ENCODE results near the gene EZH2. TPM values are rescaled to one million over a fixed set of nuclear protein-coding genes. Genes with fewer than 3 reads are reported as not detected.
A peak's percentile ranks its signal among the peaks of the same experiment; 100 is the strongest.

EZH2 gene
- total RNA-seq, 1 donor from 2014 or later: 105 TPM

DNA sequence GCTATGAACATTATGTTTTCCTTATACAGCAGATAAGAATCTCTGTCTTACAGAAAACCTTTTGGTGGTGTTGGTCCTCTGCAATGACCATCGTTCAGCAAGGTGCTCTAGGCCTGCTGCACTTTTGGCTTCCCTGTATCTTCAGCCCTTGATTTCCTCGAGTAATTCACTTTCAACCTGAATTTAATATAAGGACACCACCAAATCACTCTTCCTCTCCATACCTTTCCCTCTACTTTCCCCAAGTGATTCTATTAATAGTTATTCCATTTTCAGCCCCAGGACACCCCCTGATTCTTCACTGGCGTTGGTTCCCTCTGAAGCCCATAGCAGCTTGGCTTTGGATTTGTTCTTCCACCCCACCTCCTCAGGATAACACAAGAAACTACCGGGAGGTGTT, 72.2 kb downstream of the EZH2 start:
- H3K36me3 Mint-ChIP-seq (ENCODE audit: low read depth): peaks cover 19% of the 10 kb centered on the region
- no peak overlapping the region for H3K4me3 Mint-ChIP-seq
- H3K27me3 Mint-ChIP-seq (ENCODE audit: low read depth): no peaks in the 10 kb centered on the region
- peaks cover 15% of the 10 kb centered on the region for H3K4me1 Mint-ChIP-seq
- no peak for DNase-seq (ENCODE audit: low read depth, low spot score)
- H3K9me3 Mint-ChIP-seq: no peaks in the 10 kb centered on the region
- TF ChIP-seq, protein P1, sequence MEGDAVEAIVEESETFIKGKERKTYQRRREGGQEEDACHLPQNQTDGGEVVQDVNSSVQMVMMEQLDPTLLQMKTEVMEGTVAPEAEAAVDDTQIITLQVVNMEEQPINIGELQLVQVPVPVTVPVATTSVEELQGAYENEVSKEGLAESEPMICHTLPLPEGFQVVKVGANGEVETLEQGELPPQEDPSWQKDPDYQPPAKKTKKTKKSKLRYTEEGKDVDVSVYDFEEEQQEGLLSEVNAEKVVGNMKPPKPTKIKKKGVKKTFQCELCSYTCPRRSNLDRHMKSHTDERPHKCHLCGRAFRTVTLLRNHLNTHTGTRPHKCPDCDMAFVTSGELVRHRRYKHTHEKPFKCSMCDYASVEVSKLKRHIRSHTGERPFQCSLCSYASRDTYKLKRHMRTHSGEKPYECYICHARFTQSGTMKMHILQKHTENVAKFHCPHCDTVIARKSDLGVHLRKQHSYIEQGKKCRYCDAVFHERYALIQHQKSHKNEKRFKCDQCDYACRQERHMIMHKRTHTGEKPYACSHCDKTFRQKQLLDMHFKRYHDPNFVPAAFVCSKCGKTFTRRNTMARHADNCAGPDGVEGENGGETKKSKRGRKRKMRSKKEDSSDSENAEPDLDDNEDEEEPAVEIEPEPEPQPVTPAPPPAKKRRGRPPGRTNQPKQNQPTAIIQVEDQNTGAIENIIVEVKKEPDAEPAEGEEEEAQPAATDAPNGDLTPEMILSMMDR (conservative IDR thresholded peaks at IDR 0.05): no peak
- H3K27ac Mint-ChIP-seq (ENCODE audit: unreplicated experiment): no peak overlapping the region

DNA sequence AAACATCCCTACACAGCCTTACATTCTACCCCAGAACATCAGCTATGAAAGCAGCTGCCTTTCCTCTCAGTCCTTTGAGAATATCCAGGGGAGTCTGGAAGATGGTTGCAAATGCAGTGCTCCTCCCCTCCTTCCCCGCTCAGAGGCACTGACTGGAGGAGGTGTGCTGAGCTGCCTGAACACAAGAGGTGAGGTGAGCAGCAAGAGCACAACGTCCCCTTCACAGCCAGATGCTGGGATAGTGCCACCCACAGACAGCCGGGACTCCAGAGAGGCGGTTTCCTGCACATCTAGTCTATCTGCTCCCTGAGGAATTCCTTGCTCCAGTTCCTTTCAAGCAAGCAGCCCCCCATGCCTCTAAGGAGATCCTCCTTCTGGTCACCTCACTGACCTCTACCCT, 74.2 kb downstream of the EZH2 start:
- TF ChIP-seq, protein P1 (conservative IDR thresholded peaks at IDR 0.05): no peak
- Mint-ChIP-seq H3K27me3 (ENCODE audit: low read depth) (no peaks in the 10 kb centered on the region), H3K36me3 (ENCODE audit: low read depth) (peaks cover 27% of the 10 kb centered on the region), H3K4me1 (peaks cover 15% of the 10 kb centered on the region), H3K27ac (ENCODE audit: unreplicated experiment) (peak overlapping the region; percentile 48), H3K4me3 (peak overlapping the region; percentile 22), H3K9me3 (no peaks in the 10 kb centered on the region)
- no peak for DNase-seq (ENCODE audit: low read depth, low spot score)

DNA sequence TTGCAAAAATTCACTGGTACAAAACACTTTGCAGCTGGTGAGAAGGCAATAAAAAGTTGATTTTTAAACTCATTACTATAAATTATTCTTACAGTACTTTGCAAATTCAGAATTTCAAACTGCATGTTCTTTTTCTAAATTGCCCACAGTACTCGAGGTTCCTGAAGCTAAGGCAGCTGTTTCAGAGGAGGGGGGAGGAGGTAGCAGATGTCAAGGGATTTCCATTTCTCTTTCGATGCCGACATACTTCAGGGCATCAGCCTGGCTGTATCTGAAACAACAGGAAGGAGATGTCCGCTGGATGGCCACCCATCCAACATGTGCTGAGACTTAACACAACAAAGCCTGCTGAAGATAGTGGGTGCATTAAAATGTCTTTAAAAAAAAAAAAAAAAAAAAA, 76.7 kb downstream of the EZH2 start:
- DNase-seq (ENCODE audit: low read depth, low spot score): no peak
- Mint-ChIP-seq H3K4me3 (no peak overlapping the region), H3K4me1 (peaks cover 15% of the 10 kb centered on the region), H3K27ac (ENCODE audit: unreplicated experiment) (no peak overlapping the region), H3K9me3 (no peaks in the 10 kb centered on the region), H3K27me3 (ENCODE audit: low read depth) (peaks cover 2% of the 10 kb centered on the region), H3K36me3 (ENCODE audit: low read depth) (peaks cover 36% of the 10 kb centered on the region)
- TF ChIP-seq, protein P1 (conservative IDR thresholded peaks at IDR 0.05): no peak

DNA sequence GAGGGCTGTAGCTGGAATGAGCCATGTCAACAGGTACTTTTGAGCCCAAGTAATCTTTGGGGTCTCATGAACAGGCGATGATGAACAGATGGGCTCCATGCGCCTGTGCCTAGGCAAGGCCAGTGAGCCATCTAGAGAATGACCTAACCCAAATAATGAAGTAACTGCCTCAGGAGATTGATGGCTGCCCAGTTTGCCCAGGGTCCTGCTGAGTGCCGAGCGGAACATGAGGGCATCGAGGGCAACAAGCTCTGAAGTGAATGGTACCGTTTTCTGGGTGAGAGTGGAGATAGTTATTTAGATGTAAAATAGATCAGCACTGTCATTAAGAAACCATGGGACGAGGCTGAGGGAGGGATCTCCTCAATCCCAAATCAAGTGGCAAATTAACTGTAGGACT, 77.9 kb downstream of the EZH2 start:
- Mint-ChIP-seq H3K4me1 (peaks cover 15% of the 10 kb centered on the region), H3K27ac (ENCODE audit: unreplicated experiment) (no peak overlapping the region), H3K4me3 (peak overlapping the region; percentile 19), H3K27me3 (ENCODE audit: low read depth) (peaks cover 2% of the 10 kb centered on the region), H3K36me3 (ENCODE audit: low read depth) (peaks cover 31% of the 10 kb centered on the region), H3K9me3 (no peaks in the 10 kb centered on the region)
- TF ChIP-seq, protein P1 (conservative IDR thresholded peaks at IDR 0.05): no peak
- DNase-seq (ENCODE audit: low read depth, low spot score): no peak

DNA sequence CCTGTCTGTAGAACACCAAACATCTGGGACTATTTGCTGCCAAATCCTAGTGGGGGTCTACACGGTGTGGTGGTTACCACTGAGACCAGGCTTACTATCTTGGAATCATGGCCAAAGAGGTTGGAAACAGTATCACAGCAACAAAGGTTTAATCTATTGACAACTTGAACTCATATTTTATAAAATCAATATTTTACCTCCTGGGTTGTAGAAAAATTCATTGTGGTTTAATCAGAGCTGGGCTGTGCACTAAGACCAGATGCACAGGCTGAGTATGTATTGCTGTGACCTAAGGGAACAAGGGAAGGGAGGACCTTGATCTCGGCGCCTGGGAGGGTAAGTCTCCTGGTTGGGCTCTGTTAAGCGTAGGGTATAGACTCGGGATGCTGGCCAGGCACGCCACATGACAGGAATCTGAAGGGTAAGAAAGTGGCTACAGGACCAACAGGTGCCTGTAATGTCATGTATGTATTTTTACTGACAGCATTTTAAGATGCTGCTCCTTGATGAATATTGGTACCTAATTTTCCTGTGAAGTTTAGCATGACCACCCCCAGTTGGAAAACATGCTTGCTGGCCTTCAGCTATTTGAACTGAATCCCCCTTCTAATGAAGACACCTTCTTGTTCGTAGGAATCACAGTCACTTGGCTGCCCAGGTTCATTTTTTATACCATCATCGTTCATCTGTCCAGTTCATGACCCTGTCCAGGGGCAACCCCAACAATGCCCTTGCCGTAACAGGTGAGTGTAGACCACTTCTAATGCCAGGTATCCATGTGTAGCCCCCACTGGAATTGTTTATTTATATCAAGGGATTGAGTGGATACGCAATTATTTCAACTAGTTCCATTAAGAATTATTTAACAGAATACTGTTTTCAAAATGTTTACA, 79.5 kb downstream of the EZH2 start:
- H3K4me3 Mint-ChIP-seq: peak overlapping the region; percentile 38
- TF ChIP-seq, protein P1 (conservative IDR thresholded peaks at IDR 0.05): no peak
- peaks cover 2% of the 10 kb centered on the region for H3K27me3 Mint-ChIP-seq (ENCODE audit: low read depth)
- no peaks in the 10 kb centered on the region for H3K9me3 Mint-ChIP-seq
- no peak overlapping the region for H3K27ac Mint-ChIP-seq (ENCODE audit: unreplicated experiment)
- H3K36me3 Mint-ChIP-seq (ENCODE audit: low read depth): peaks cover 36% of the 10 kb centered on the region
- DNase-seq (ENCODE audit: low read depth, low spot score): no peak
- peaks cover 5% of the 10 kb centered on the region for H3K4me1 Mint-ChIP-seq
